Muscle layer of colon (tissue), 2 donors: ENCODE measurements around the gene CACNA1C.

Experiments
- H3K27ac ChIP-seq: one replicate; pipeline ENCODE4 v1.7.0; 2013; ENCODE audit warnings: low read depth, mild to moderate bottlenecking, low read length, moderate library complexity
- H3K27me3 ChIP-seq, 2 donors: one replicate each; pipeline ENCODE4 v1.7.0; 2013; ENCODE audit warnings: low read length in 2 of 2, mild to moderate bottlenecking in 2 of 2; ENCODE audit not compliant: insufficient read depth in 2 of 2, control insufficient read depth in 1 of 2
- H3K36me3 ChIP-seq: one replicate; pipeline ENCODE4 v1.7.0; 2013; ENCODE audit warnings: mild to moderate bottlenecking, low read length; ENCODE audit not compliant: insufficient read depth
- H3K4me1 ChIP-seq: one replicate; pipeline ENCODE4 v1.7.0; 2013; ENCODE audit warnings: mild to moderate bottlenecking, low read length; ENCODE audit not compliant: insufficient read depth
- H3K4me3 ChIP-seq, 2 donors: one replicate each; pipeline ENCODE4 v1.7.0; 2013; ENCODE audit warnings: low read length in 2 of 2, low read depth in 1 of 2, mild to moderate bottlenecking in 1 of 2, moderate library complexity in 1 of 2
- H3K9ac ChIP-seq: one replicate; pipeline ENCODE4 v1.7.0; 2013; ENCODE audit warnings: low read length
- H3K9me3 ChIP-seq: one replicate; pipeline ENCODE4 v1.7.0; 2013; ENCODE audit warnings: mild to moderate bottlenecking, low read length
- donor health status: abdominal sarcoma.
- donor health status: Adenocarcinoma of cecum.

CACNA1C gene

GRCh38 chr12:2633176-2633824 is 580.5 kb downstream of the CACNA1C start:
- no peak overlapping the region for H3K27ac ChIP-seq
- H3K4me3 ChIP-seq, result no peak overlapping the region
- H3K36me3 ChIP-seq, result peaks cover 53% of the 10 kb centered on the region
- H3K9ac ChIP-seq, result no peak overlapping the region
- H3K27me3 ChIP-seq, result no peaks in the 10 kb centered on the region
- H3K4me1 ChIP-seq, result no peaks in the 10 kb centered on the region
- H3K9me3 ChIP-seq, result no peaks in the 10 kb centered on the region

GRCh38 chr12:2633825-2634200 is 581.0 kb downstream of the CACNA1C start:
- no peaks in the 10 kb centered on the region for H3K27me3 ChIP-seq
- no peaks in the 10 kb centered on the region for H3K9me3 ChIP-seq
- H3K4me1 ChIP-seq, result no peaks in the 10 kb centered on the region
- H3K9ac ChIP-seq, result no peak overlapping the region
- no peak overlapping the region for H3K27ac ChIP-seq
- no peak overlapping the region for H3K4me3 ChIP-seq
- H3K36me3 ChIP-seq, result peaks cover 53% of the 10 kb centered on the region

GRCh38 chr12:2634471-2634870 is 581.7 kb downstream of the CACNA1C start:
- Histone ChIP-seq H3K27me3 (no peaks in the 10 kb centered on the region), H3K27ac (no peak overlapping the region), H3K4me3 (no peak overlapping the region), H3K4me1 (no peaks in the 10 kb centered on the region), H3K9ac (no peak overlapping the region), H3K9me3 (no peaks in the 10 kb centered on the region), H3K36me3 (peaks cover 54% of the 10 kb centered on the region)

GRCh38 chr12:2636741-2637340 is 584.1 kb downstream of the CACNA1C start:
- Histone ChIP-seq H3K9ac (no peak overlapping the region), H3K27me3 (no peaks in the 10 kb centered on the region), H3K9me3 (no peaks in the 10 kb centered on the region), H3K36me3 (peaks cover 45% of the 10 kb centered on the region), H3K27ac (no peak overlapping the region), H3K4me1 (peaks cover 14% of the 10 kb centered on the region), H3K4me3 (no peak overlapping the region)

- H3K9ac ChIP-seq, result no peak overlapping the region
- H3K4me1 ChIP-seq, result peaks cover 14% of the 10 kb centered on the region
- no peak overlapping the region for H3K27ac ChIP-seq
- no peak overlapping the region for H3K4me3 ChIP-seq
- no peaks in the 10 kb centered on the region for H3K9me3 ChIP-seq
- H3K27me3 ChIP-seq, result no peaks in the 10 kb centered on the region
- peaks cover 45% of the 10 kb centered on the region for H3K36me3 ChIP-seq
Measured at GRCh38 chr12:2637371-2637770, 584.6 kb downstream of the CACNA1C start.

GRCh38 chr12:2638273-2639019 is 585.7 kb downstream of the CACNA1C start:
- H3K4me3 ChIP-seq, result no peak overlapping the region
- peaks cover 41% of the 10 kb centered on the region for H3K36me3 ChIP-seq
- no peak overlapping the region for H3K27ac ChIP-seq
- H3K4me1 ChIP-seq, result peaks cover 14% of the 10 kb centered on the region
- no peaks in the 10 kb centered on the region for H3K27me3 ChIP-seq
- no peaks in the 10 kb centered on the region for H3K9me3 ChIP-seq
- no peak overlapping the region for H3K9ac ChIP-seq

- Histone ChIP-seq H3K4me1 (peaks cover 14% of the 10 kb centered on the region), H3K27ac (no peak overlapping the region), H3K9me3 (no peaks in the 10 kb centered on the region), H3K4me3 (no peak overlapping the region), H3K27me3 (no peaks in the 10 kb centered on the region), H3K36me3 (peaks cover 42% of the 10 kb centered on the region), H3K9ac (no peak overlapping the region)
Measured at GRCh38 chr12:2639020-2639298, 586.2 kb downstream of the CACNA1C start.

- no peak overlapping the region for H3K4me3 ChIP-seq
- peaks cover 22% of the 10 kb centered on the region for H3K4me1 ChIP-seq
- H3K27ac ChIP-seq, result peak overlapping the region; percentile 10
- no peaks in the 10 kb centered on the region for H3K27me3 ChIP-seq
- H3K9ac ChIP-seq, result no peak overlapping the region
- no peaks in the 10 kb centered on the region for H3K9me3 ChIP-seq
- peaks cover 31% of the 10 kb centered on the region for H3K36me3 ChIP-seq
Measured at GRCh38 chr12:2640281-2640680, 587.5 kb downstream of the CACNA1C start.

GRCh38 chr12:2640709-2641108 is 587.9 kb downstream of the CACNA1C start:
- Histone ChIP-seq H3K9ac (no peak overlapping the region), H3K9me3 (no peaks in the 10 kb centered on the region), H3K27ac (no peak overlapping the region), H3K36me3 (peaks cover 27% of the 10 kb centered on the region), H3K27me3 (no peaks in the 10 kb centered on the region), H3K4me3 (no peak overlapping the region), H3K4me1 (peaks cover 22% of the 10 kb centered on the region)

GRCh38 chr12:2641207-2641606 is 588.4 kb downstream of the CACNA1C start:
- H3K4me3 ChIP-seq, result no peak overlapping the region
- no peak overlapping the region for H3K9ac ChIP-seq
- no peaks in the 10 kb centered on the region for H3K9me3 ChIP-seq
- H3K36me3 ChIP-seq, result peaks cover 24% of the 10 kb centered on the region
- H3K4me1 ChIP-seq, result peaks cover 22% of the 10 kb centered on the region
- H3K27ac ChIP-seq, result no peak overlapping the region
- H3K27me3 ChIP-seq, result no peaks in the 10 kb centered on the region

GRCh38 chr12:2641761-2642160 is 589.0 kb downstream of the CACNA1C start:
- H3K27ac ChIP-seq, result no peak overlapping the region

More at GRCh38 chr12:2641761-2642160, 589.0 kb downstream of the CACNA1C start:
- no peaks in the 10 kb centered on the region for H3K27me3 ChIP-seq
- no peak overlapping the region for H3K4me3 ChIP-seq
- no peaks in the 10 kb centered on the region for H3K9me3 ChIP-seq
- no peak overlapping the region for H3K9ac ChIP-seq
- peaks cover 24% of the 10 kb centered on the region for H3K36me3 ChIP-seq
- peaks cover 22% of the 10 kb centered on the region for H3K4me1 ChIP-seq
